HCT116 (cell line): ENCODE measurements around the gene C16orf82. TPM values are rescaled to one million over a fixed set of nuclear protein-coding genes. Genes with fewer than 3 reads are reported as not detected.

Experiments used
- ATAC-seq: fragments of 200-7000 bp; cut with Tn5 transposase; 2 replicates; pipeline ENCODE4 v1.9.1; 2020; ENCODE audit warnings: mild to moderate bottlenecking, moderate library complexity
- BruUV-seq: library from RNA; stranded (reverse); fragments of 400-500 nt; replicated peaks from 2 replicates; lab custom pipeline; 2021; lab: Mats Ljungman, UMichigan
- CTCF ChIA-PET: fragments of 300-600 bp; sonication (Branson Sonifier 250); formaldehyde crosslinking; loops from one replicate; lab custom pipeline; 2021; ENCODE audit warnings: antibody characterized with exemption; lab: Charles Lee
- POLR2A ChIA-PET: fragments of 300-600, 350-600 bp; sonication (Branson Sonifier 250); formaldehyde crosslinking; loops from one replicate; lab custom pipeline; 2021; ENCODE audit warnings: antibody characterized with exemption; lab: Charles Lee
- RAD21 ChIA-PET, 2 experiments: fragments of 300-600 bp; sonication (Branson Sonifier 250); formaldehyde crosslinking; loops; one replicate each; lab custom pipeline; 2023; ENCODE audit warnings: low total read pairs in 2 of 2; ENCODE audit not compliant: uncharacterized antibody in 2 of 2, unreplicated experiment in 2 of 2, low non-redundant PET in 1 of 2; lab: Charles Lee
- DNase-seq: peaks from one replicate; pipeline ENCODE4 v3.0.0-alpha.2; 2010; ENCODE audit warnings: low read depth, low spot score
- H2AFZ ChIP-seq: fragments of 200-600 bp; shearing (Covaris generic), sonication (generic); 2 replicates; pipeline ENCODE4 v1.6.1; 2017; ENCODE audit warnings: low read depth, mixed run types, mixed read lengths, antibody characterized with exemption, low read length; ENCODE audit not compliant: poor library complexity, severe bottlenecking
- H3K27ac ChIP-seq: 2 replicates; pipeline ENCODE4 v1.5.1; 2012; ENCODE audit warnings: low read depth, low read length
- H3K27me3 ChIP-seq: fragments of 200-600 bp; sonication (generic); 2 replicates; pipeline ENCODE4 v1.6.1; 2016; ENCODE audit warnings: mixed run types, low read length, mixed read lengths; ENCODE audit not compliant: insufficient read depth
- H3K36me3 ChIP-seq, 2 experiments: fragments of 200-500 bp in 1 of 2; fragments of 200-600 bp in 1 of 2; sonication (Bioruptor generic) in 1 of 2; sonication (generic) in 1 of 2; 2 replicates each; pipeline versions ENCODE4 v1.5.1 to v1.6.1; 2014 to 2016; ENCODE audit warnings: low read length in 2 of 2, inconsistent platforms in 1 of 2, mixed read lengths in 1 of 2, mixed run types in 1 of 2; ENCODE audit not compliant: insufficient read depth in 2 of 2, control insufficient read depth in 1 of 2
- H3K4me1 ChIP-seq, 2 experiments: fragments of 200-600 bp in 1 of 2; sonication (generic) in 1 of 2; 2 replicates each; pipeline versions ENCODE4 v1.5.1 to v1.6.1; 2012 to 2017; ENCODE audit warnings: low read length in 2 of 2, inconsistent platforms in 1 of 2, mild to moderate bottlenecking in 1 of 2, mixed read lengths in 1 of 2, mixed run types in 1 of 2, moderate library complexity in 1 of 2; ENCODE audit not compliant: insufficient read depth in 2 of 2, control insufficient read depth in 1 of 2
- H3K4me2 ChIP-seq: fragments of 200-600 bp; sonication (generic); 2 replicates; pipeline ENCODE4 v1.6.1; 2017; ENCODE audit warnings: mixed run types, low read length, mixed read lengths
- H3K4me3 ChIP-seq, 2 experiments: fragments of 200-600 bp in 1 of 2; sonication (generic) in 1 of 2; replicated peaks in 1 of 2; 2 replicates each; pipeline ENCODE4 v1.5.1; 2011 to 2016; ENCODE audit warnings: low read length in 2 of 2, control low read depth in 1 of 2, low read depth in 1 of 2, mild to moderate bottlenecking in 1 of 2, mixed read lengths in 1 of 2, mixed run types in 1 of 2
- H3K79me2 ChIP-seq: fragments of 200-600 bp; sonication (generic); 2 replicates; pipeline ENCODE4 v1.6.1; 2017; ENCODE audit warnings: mild to moderate bottlenecking, mixed run types, low read length, moderate library complexity, mixed read lengths; ENCODE audit not compliant: insufficient read depth
- H3K9ac ChIP-seq: fragments of 200-600 bp; sonication (generic); 2 replicates; pipeline ENCODE4 v1.6.1; 2016; ENCODE audit warnings: low read length, mixed read lengths
- H3K9me2 ChIP-seq: fragments of 200-600 bp; sonication (generic), shearing (Covaris generic); 2 replicates; pipeline ENCODE4 v1.6.1; 2017; ENCODE audit warnings: mixed run types, mild to moderate bottlenecking, moderate library complexity; ENCODE audit not compliant: insufficient read depth
- H3K9me3 ChIP-seq, 2 experiments: fragments of 200-500 bp in 1 of 2; fragments of 200-600 bp in 1 of 2; sonication (Bioruptor generic) in 1 of 2; sonication (generic) in 1 of 2; 2 replicates each; pipeline ENCODE4 v1.6.1; 2014 to 2017; ENCODE audit warnings: low read length in 2 of 2, mixed read lengths in 2 of 2, inconsistent platforms in 1 of 2, low read depth in 1 of 2, mild to moderate bottlenecking in 1 of 2, mixed run types in 1 of 2, moderate library complexity in 1 of 2; ENCODE audit not compliant: control insufficient read depth in 1 of 2, insufficient read depth in 1 of 2
- H4K20me1 ChIP-seq: fragments of 200-600 bp; sonication (generic), shearing (Covaris generic); 2 replicates; pipeline ENCODE4 v1.6.1; 2017; ENCODE audit warnings: mixed run types, mild to moderate bottlenecking, moderate library complexity; ENCODE audit not compliant: insufficient read depth
- EGR1 ChIP-seq: IDR thresholded peaks from 2 replicates; pipeline ENCODE4 v1.6.1; 2012; ENCODE audit warnings: low read depth
- ELF1 ChIP-seq: IDR thresholded peaks from 2 replicates; pipeline ENCODE4 v1.6.1; 2012; ENCODE audit warnings: low read depth, borderline replicate concordance
- EZH2 ChIP-seq: fragments of 200-600 bp; sonication (generic); IDR thresholded peaks from 2 replicates; pipeline ENCODE4 v1.6.1; 2017; ENCODE audit warnings: antibody characterized with exemption, mixed run types
- EZH2phosphoT487 ChIP-seq: fragments of 200-600 bp; IDR thresholded peaks from 2 replicates; pipeline ENCODE4 v1.6.1; 2018; ENCODE audit warnings: antibody characterized with exemption, borderline replicate concordance
- JUND ChIP-seq: IDR thresholded peaks from 2 replicates; pipeline ENCODE4 v1.6.1; 2012
- SIN3A ChIP-seq: IDR thresholded peaks from 2 replicates; pipeline ENCODE4 v1.6.1; 2012; ENCODE audit warnings: low read depth
- SP1 ChIP-seq: IDR thresholded peaks from 2 replicates; pipeline ENCODE4 v1.6.1; 2012; ENCODE audit warnings: low read depth
- SRF ChIP-seq: IDR thresholded peaks from 2 replicates; pipeline ENCODE4 v1.6.1; 2012; ENCODE audit warnings: low read depth
- TCF7L2 ChIP-seq: IDR thresholded peaks from 2 replicates; pipeline ENCODE4 v1.7.0; 2011; ENCODE audit warnings: borderline replicate concordance, inconsistent platforms; ENCODE audit not compliant: insufficient read depth, insufficient read length; ENCODE audit errors: extremely low read depth
- ZFX ChIP-seq: fragments of 450-650 bp; IDR thresholded peaks from 2 replicates; pipeline ENCODE4 v1.6.1; 2017
- ZNF274 ChIP-seq: fragments of 200-500 bp; sonication (Bioruptor generic); IDR thresholded peaks from 2 replicates; pipeline ENCODE4 v1.6.1; 2014; ENCODE audit warnings: mild to moderate bottlenecking, low read depth, low read length, inconsistent platforms
- intact Hi-C: fragments of 100-400 bp; cut with micrococcal nuclease; formaldehyde crosslinking; loops from 2 replicates; pipeline ENCODE4 v1.10.0; 2022
- total RNA-seq: library from RNA; stranded (reverse); gene quantifications from one replicate; pipeline ENCODE4 v1.2.1, GENCODE V29; 2021; ENCODE audit not compliant: unreplicated experiment
- TF ChIP-seq, protein P1 (sequence below), 3 experiments: fragments of 200-600 bp in 1 of 3; sonication (generic) in 1 of 3; IDR thresholded peaks in 2 of 3; conservative IDR thresholded peaks in 1 of 3; 2 replicates each; pipeline ENCODE4 v1.5.1; 2012 to 2017; ENCODE audit warnings: low read depth in 2 of 3, low read length in 2 of 3, antibody characterized with exemption in 1 of 3, borderline replicate concordance in 1 of 3, control low read depth in 1 of 3, mild to moderate bottlenecking in 1 of 3, mixed read lengths in 1 of 3, mixed run types in 1 of 3, moderate library complexity in 1 of 3; ENCODE audit not compliant: insufficient read depth in 1 of 3
- TF ChIP-seq, protein P2 (sequence below): IDR thresholded peaks from 2 replicates; pipeline ENCODE4 v1.6.1; 2012
- TF ChIP-seq, protein P3 (sequence below): IDR thresholded peaks from 2 replicates; pipeline ENCODE4 v1.6.1; 2012
- TF ChIP-seq, protein P4 (sequence below): IDR thresholded peaks from 2 replicates; pipeline ENCODE4 v1.6.1; 2011; ENCODE audit warnings: mild to moderate bottlenecking, low read length, moderate library complexity; ENCODE audit not compliant: insufficient replicate concordance; ENCODE audit errors: extremely low read depth

Gene C16orf82
- total RNA-seq, 1 experiment from 2014 or later, result not detected

DNA sequence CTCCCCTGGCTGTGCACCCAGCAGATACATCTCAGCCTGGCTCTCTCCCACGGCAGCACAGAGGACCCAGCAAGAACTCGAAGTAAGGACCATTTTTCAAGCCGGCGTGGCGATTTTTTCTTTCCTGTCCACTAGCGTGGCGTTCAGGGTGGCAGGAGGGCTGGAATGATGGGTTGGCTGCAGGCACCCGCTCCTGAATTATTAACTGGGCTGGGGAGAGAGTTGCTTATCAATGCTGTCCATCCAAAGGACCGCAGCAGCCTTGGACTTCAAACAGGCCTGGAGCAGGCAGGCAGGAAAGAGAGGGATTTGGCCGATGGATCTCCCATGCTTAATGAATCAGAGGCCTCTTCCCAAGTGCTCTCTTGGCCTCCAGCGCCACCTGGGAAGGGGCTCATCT lies 7.0 kb downstream of the C16orf82 start:
- intact Hi-C loops, result no loop called here
- Histone ChIP-seq H3K36me3 (no peaks in the 10 kb centered on the region), H3K79me2 (no peaks in the 10 kb centered on the region), H3K4me2 (no peak overlapping the region), H3K9me3 (no peaks in the 10 kb centered on the region), H3K9me2 (no peaks in the 10 kb centered on the region), H3K4me3 (no peak overlapping the region), H3K27me3 (peaks cover 11% of the 10 kb centered on the region), H3K27ac (no peak overlapping the region), H4K20me1 (no peaks in the 10 kb centered on the region), H3K4me1 (no peaks in the 10 kb centered on the region), H3K9ac (no peak overlapping the region), H2AFZ (no peak overlapping the region)
- ATAC-seq, result no peak
- no peak for DNase-seq
- CTCF ChIA-PET, result no interaction called here
- RAD21 ChIA-PET, result no interaction called here
- POLR2A ChIA-PET, result no interaction called here
- no TSS peak for BruUV-seq
- TF ChIP-seq, protein P1, sequence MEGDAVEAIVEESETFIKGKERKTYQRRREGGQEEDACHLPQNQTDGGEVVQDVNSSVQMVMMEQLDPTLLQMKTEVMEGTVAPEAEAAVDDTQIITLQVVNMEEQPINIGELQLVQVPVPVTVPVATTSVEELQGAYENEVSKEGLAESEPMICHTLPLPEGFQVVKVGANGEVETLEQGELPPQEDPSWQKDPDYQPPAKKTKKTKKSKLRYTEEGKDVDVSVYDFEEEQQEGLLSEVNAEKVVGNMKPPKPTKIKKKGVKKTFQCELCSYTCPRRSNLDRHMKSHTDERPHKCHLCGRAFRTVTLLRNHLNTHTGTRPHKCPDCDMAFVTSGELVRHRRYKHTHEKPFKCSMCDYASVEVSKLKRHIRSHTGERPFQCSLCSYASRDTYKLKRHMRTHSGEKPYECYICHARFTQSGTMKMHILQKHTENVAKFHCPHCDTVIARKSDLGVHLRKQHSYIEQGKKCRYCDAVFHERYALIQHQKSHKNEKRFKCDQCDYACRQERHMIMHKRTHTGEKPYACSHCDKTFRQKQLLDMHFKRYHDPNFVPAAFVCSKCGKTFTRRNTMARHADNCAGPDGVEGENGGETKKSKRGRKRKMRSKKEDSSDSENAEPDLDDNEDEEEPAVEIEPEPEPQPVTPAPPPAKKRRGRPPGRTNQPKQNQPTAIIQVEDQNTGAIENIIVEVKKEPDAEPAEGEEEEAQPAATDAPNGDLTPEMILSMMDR (IDR thresholded peaks at IDR 0.05 in 2 of 3, conservative IDR thresholded peaks at IDR 0.05 in 1 of 3; ENCODE audit: borderline replicate concordance in 1 of 3, insufficient read depth in 1 of 3, low read depth in 2 of 3, low read length in 2 of 3), result no peak
- TF ChIP-seq, protein P2, sequence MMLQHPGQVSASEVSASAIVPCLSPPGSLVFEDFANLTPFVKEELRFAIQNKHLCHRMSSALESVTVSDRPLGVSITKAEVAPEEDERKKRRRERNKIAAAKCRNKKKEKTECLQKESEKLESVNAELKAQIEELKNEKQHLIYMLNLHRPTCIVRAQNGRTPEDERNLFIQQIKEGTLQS, result no peak
- TF ChIP-seq EGR1 (no peak), SRF (no peak), ZNF274 (no peak), EZH2phosphoT487 (no peak), SIN3A (no peak), SP1 (no peak), TCF7L2 (no peak), EZH2 (no peak), JUND (no peak), ZFX (no peak), ELF1 (no peak)
- TF ChIP-seq, protein P3, sequence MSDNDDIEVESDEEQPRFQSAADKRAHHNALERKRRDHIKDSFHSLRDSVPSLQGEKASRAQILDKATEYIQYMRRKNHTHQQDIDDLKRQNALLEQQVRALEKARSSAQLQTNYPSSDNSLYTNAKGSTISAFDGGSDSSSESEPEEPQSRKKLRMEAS, result no peak
- TF ChIP-seq, protein P4, sequence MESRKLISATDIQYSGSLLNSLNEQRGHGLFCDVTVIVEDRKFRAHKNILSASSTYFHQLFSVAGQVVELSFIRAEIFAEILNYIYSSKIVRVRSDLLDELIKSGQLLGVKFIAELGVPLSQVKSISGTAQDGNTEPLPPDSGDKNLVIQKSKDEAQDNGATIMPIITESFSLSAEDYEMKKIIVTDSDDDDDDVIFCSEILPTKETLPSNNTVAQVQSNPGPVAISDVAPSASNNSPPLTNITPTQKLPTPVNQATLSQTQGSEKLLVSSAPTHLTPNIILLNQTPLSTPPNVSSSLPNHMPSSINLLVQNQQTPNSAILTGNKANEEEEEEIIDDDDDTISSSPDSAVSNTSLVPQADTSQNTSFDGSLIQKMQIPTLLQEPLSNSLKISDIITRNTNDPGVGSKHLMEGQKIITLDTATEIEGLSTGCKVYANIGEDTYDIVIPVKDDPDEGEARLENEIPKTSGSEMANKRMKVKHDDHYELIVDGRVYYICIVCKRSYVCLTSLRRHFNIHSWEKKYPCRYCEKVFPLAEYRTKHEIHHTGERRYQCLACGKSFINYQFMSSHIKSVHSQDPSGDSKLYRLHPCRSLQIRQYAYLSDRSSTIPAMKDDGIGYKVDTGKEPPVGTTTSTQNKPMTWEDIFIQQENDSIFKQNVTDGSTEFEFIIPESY, result no peak
- TF ChIP-seq, all 23 proteins: peak for 0
